OCI-LY3 (cell line): ENCODE data around the gene PRPF4.
A peak's percentile ranks its signal among the peaks of the same experiment; 100 is the strongest.

Experiments used
- H2AFZ ChIP-seq: fragments of 200-600, 300-600 bp; shearing (Covaris generic); 2 replicates; pipeline ENCODE4 v1.6.0; 2014; ENCODE audit warnings: antibody characterized with exemption, low read depth, low read length
- H3K27ac ChIP-seq: fragments of 200-600, 300-600 bp; sonication (generic); 2 replicates; pipeline ENCODE4 v1.5.1; 2014; ENCODE audit warnings: mild to moderate bottlenecking, low read length, moderate library complexity, mixed read lengths
- H3K27me3 ChIP-seq: fragments of 200-600, 300-600 bp; sonication (generic); 2 replicates; pipeline ENCODE4 v1.6.1; 2014; ENCODE audit warnings: low read depth, low read length, mixed read lengths
- H3K36me3 ChIP-seq: fragments of 200-600, 300-600 bp; sonication (generic); replicated peaks from 2 replicates; pipeline ENCODE3; 2014; ENCODE audit warnings: low read depth, low read length, mixed read lengths
- H3K4me1 ChIP-seq: fragments of 300-600, 200-600 bp; sonication (generic); 2 replicates; pipeline ENCODE4 v1.6.1; 2014; ENCODE audit warnings: low read length, mixed read lengths
- H3K4me2 ChIP-seq: fragments of 200-600, 300-600 bp; sonication (generic); 2 replicates; pipeline ENCODE4 v1.6.1; 2014; ENCODE audit warnings: low read length, mixed read lengths
- H3K4me3 ChIP-seq: fragments of 300-600, 200-600 bp; sonication (generic); 2 replicates; pipeline ENCODE4 v1.5.1; 2014; ENCODE audit warnings: antibody characterized with exemption, mild to moderate bottlenecking, low read length, moderate library complexity
- H3K79me2 ChIP-seq: fragments of 300-600, 200-600 bp; shearing (Covaris generic); 2 replicates; pipeline ENCODE4 v1.6.1; 2014; ENCODE audit warnings: mild to moderate bottlenecking, low read length, mixed read lengths
- H3K9ac ChIP-seq: fragments of 300-600, 200-600 bp; shearing (Covaris generic); 2 replicates; pipeline ENCODE4 v1.6.0; 2014; ENCODE audit warnings: mild to moderate bottlenecking, low read length, moderate library complexity
- H3K9me3 ChIP-seq: fragments of 200-600, 300-600 bp; shearing (Covaris generic); 2 replicates; pipeline ENCODE4 v1.6.1; 2014; ENCODE audit warnings: low read length, mixed read lengths; ENCODE audit not compliant: insufficient read depth
- H4K20me1 ChIP-seq: fragments of 200-600, 300-600 bp; sonication (generic); 2 replicates; pipeline ENCODE4 v1.6.1; 2016; ENCODE audit warnings: low read length, mixed read lengths; ENCODE audit not compliant: insufficient read depth
- CTCF ChIP-seq: fragments of 200-600, 300-600 bp; sonication (generic); IDR thresholded peaks from 2 replicates; pipeline ENCODE4 v1.5.1; 2014; ENCODE audit warnings: antibody characterized with exemption, low read length, low read depth
- EZH2phosphoT487 ChIP-seq: fragments of 200-600 bp; shearing (Covaris generic); IDR thresholded peaks from 2 replicates; pipeline ENCODE4 v1.6.1; 2018; ENCODE audit warnings: antibody characterized with exemption, mixed run types, low read depth

The PRPF4 gene

GRCh38 chr9:113331780-113332179 is 56.3 kb downstream of the PRPF4 start:
- no peaks in the 10 kb centered on the region for H3K79me2 ChIP-seq
- no peaks in the 10 kb centered on the region for H3K27me3 ChIP-seq
- H3K9ac ChIP-seq = no peak overlapping the region
- H3K4me1 ChIP-seq = no peaks in the 10 kb centered on the region
- H3K4me3 ChIP-seq = no peak overlapping the region
- H4K20me1 ChIP-seq = no peaks in the 10 kb centered on the region
- H3K4me2 ChIP-seq = no peak overlapping the region
- no peak overlapping the region for H2AFZ ChIP-seq
- TF ChIP-seq EZH2phosphoT487 = no peak
- TF ChIP-seq CTCF = no peak
- H3K9me3 ChIP-seq = no peaks in the 10 kb centered on the region
- H3K36me3 ChIP-seq = no peaks in the 10 kb centered on the region
- no peak overlapping the region for H3K27ac ChIP-seq

GRCh38 chr9:113337714-113338113 is 62.3 kb downstream of the PRPF4 start:
- TF ChIP-seq CTCF (no peak), EZH2phosphoT487 (no peak)
- Histone ChIP-seq H2AFZ (no peak overlapping the region), H3K27ac (no peak overlapping the region)

GRCh38 chr9:113340011-113340699 is 64.7 kb downstream of the PRPF4 start, which contains the start of gene WDR31:
WDR31 (minus strand) TSS chr9:113340275; CDS start chr9:113332022, 8,253 bp downstream.
- Histone ChIP-seq H3K4me3 (peak within 1 kb of the TSS; percentile 96), H3K27me3 (no peaks in the 10 kb centered on the region), H3K9ac (peak within 1 kb of the TSS; percentile 70), H3K4me2 (peak within 1 kb of the TSS; percentile 99), H2AFZ (peak within 1 kb of the TSS; percentile 99), H3K79me2 (no peaks in the 10 kb centered on the region), H4K20me1 (no peaks in the 10 kb centered on the region), H3K36me3 (no peaks in the 10 kb centered on the region), H3K27ac (no peak within 1 kb of the TSS), H3K9me3 (no peaks in the 10 kb centered on the region), H3K4me1 (peaks cover 15% of the 10 kb centered on the region)
- no peak for TF ChIP-seq EZH2phosphoT487
- TF ChIP-seq CTCF = peak; percentile 8; the same call in 1 of the 2 replicates

More at GRCh38 chr9:113337714-113338113, 62.3 kb downstream of the PRPF4 start:
- Histone ChIP-seq H3K4me1 (peaks cover 15% of the 10 kb centered on the region), H3K9ac (no peak overlapping the region), H3K4me2 (no peak overlapping the region), H4K20me1 (no peaks in the 10 kb centered on the region), H3K36me3 (no peaks in the 10 kb centered on the region), H3K27me3 (no peaks in the 10 kb centered on the region), H3K79me2 (no peaks in the 10 kb centered on the region), H3K9me3 (no peaks in the 10 kb centered on the region), H3K4me3 (no peak overlapping the region)

GRCh38 chr9:113341712-113342410 is 66.4 kb downstream of the PRPF4 start:
- Histone ChIP-seq H3K27ac (no peak overlapping the region), H2AFZ (no peak overlapping the region)
- TF ChIP-seq CTCF = no peak
- TF ChIP-seq EZH2phosphoT487 = no peak

More at GRCh38 chr9:113341712-113342410, 66.4 kb downstream of the PRPF4 start:
- Histone ChIP-seq H4K20me1 (no peaks in the 10 kb centered on the region), H3K4me2 (no peak overlapping the region), H3K4me3 (no peak overlapping the region), H3K9ac (no peak overlapping the region), H3K9me3 (no peaks in the 10 kb centered on the region), H3K4me1 (peaks cover 20% of the 10 kb centered on the region), H3K79me2 (no peaks in the 10 kb centered on the region), H3K36me3 (no peaks in the 10 kb centered on the region), H3K27me3 (no peaks in the 10 kb centered on the region)
